CD4-positive, alpha-beta T cell treated with Interleukin-1 beta for 1 hour (primary cell): Measurements from ENCODE around the gene TPI1.
"Not testable (repeated sequence)": the region's sequence is repeated elsewhere in the genome, so short reads cannot be mapped to it uniquely, and the experiment has no call there.

ENCODE experiments used
- DNase-seq, 2 donors: peaks; one replicate each; pipeline ENCODE4 v3.0.0-alpha.2; 2020 to 2022

TPI1 gene

GRCh38 chr12:6849427-6849826 is 17.9 kb upstream of the TPI1 start:
- no peak for DNase-seq

- no peak for DNase-seq
These were observed 17.3 kb upstream of the TPI1 start for GRCh38 chr12:6849976-6850560.

- DNase-seq, result no peak
These were observed 16.6 kb upstream of the TPI1 start for GRCh38 chr12:6850796-6851152.

- DNase-seq, result peak; percentile 96
These were observed 16.0 kb upstream of the TPI1 start, which contains the start of gene CDCA3 for GRCh38 chr12:6851153-6851920. TSS of gene CDCA3 (minus strand) at chr12:6851286. CDS start at chr12:6850952, 334 bp downstream.

- DNase-seq, result peak; percentile 99
These were observed 15.2 kb upstream of the TPI1 start, which contains the start of gene USP5 for GRCh38 chr12:6851921-6852650. TSS of gene USP5 (plus strand) at chr12:6852150. CDS start at chr12:6852180, 30 bp downstream.

- DNase-seq, result peak; percentile 52 to 71
These were observed 14.5 kb upstream of the TPI1 start for GRCh38 chr12:6852651-6853354.

GRCh38 chr12:6853626-6854025 is 13.7 kb upstream of the TPI1 start:
- no peak for DNase-seq

GRCh38 chr12:6854036-6854435 is 13.3 kb upstream of the TPI1 start:
- no peak for DNase-seq

GRCh38 chr12:6855322-6855721 is 12.0 kb upstream of the TPI1 start:
- DNase-seq, result no peak

GRCh38 chr12:6858799-6859198 is 8.5 kb upstream of the TPI1 start:
- DNase-seq, result no peak

GRCh38 chr12:6860116-6860515 is 7.2 kb upstream of the TPI1 start:
- DNase-seq, result no peak

GRCh38 chr12:6860942-6861341 is 6.4 kb upstream of the TPI1 start:
- no peak for DNase-seq

- no peak for DNase-seq
These were observed 5.9 kb upstream of the TPI1 start for GRCh38 chr12:6861391-6861790.

GRCh38 chr12:6863033-6863432 is 4.3 kb upstream of the TPI1 start:
- DNase-seq, result no peak

- no peak for DNase-seq
These were observed 3.6 kb upstream of the TPI1 start for GRCh38 chr12:6863586-6864321.

- DNase-seq, result not testable (repeated sequence)
These were observed 2.0 kb upstream of the TPI1 start for GRCh38 chr12:6865307-6865706.

GRCh38 chr12:6866163-6866919 is 990 bp upstream of the TPI1 start:
- DNase-seq, result no peak

- no peak for DNase-seq
These were observed 365 bp upstream of the TPI1 start for GRCh38 chr12:6866920-6867412.

- peak in 1 of 2 donors; percentile 17 for DNase-seq
These were observed 1.1 kb downstream of the TPI1 start for GRCh38 chr12:6868211-6869048.
